Activated naive CD8-positive, alpha-beta T cell treated with anti-CD3 and anti-CD28 coated beads, Interleukin-2, amount 50 U/mL, for 24 hours (primary cell): Measurements from ENCODE around the gene MUC13.
A peak's percentile ranks its signal among the peaks of the same experiment; 100 is the strongest.

Experiments
- ATAC-seq: fragments of 150-1000 bp; cut with Tn5 transposase; one replicate; pipeline ENCODE4 v1.10.0; 2021
- DNase-seq: peaks from one replicate; pipeline ENCODE4 v3.0.0; 2021
- H3K27ac Mint-ChIP-seq: one replicate; pipeline ENCODE4 v1.8.0; 2021; ENCODE audit warnings: mild to moderate bottlenecking, mixed read lengths
- H3K27me3 Mint-ChIP-seq: one replicate; pipeline ENCODE4 v1.8.0; 2021; ENCODE audit warnings: mixed read lengths
- H3K36me3 Mint-ChIP-seq: one replicate; pipeline ENCODE4 v1.8.0; 2021; ENCODE audit warnings: low read depth, mixed read lengths
- H3K4me1 Mint-ChIP-seq: one replicate; pipeline ENCODE4 v1.8.0; 2021; ENCODE audit warnings: mixed read lengths
- H3K4me3 Mint-ChIP-seq: one replicate; pipeline ENCODE4 v1.8.0; 2021; ENCODE audit warnings: mild to moderate bottlenecking, moderate library complexity, mixed read lengths
- H3K9me3 Mint-ChIP-seq: one replicate; pipeline ENCODE4 v1.8.0; 2021; ENCODE audit warnings: mixed read lengths

Gene MUC13

GRCh38 chr3:124882816-124883747 is 51.5 kb downstream of the MUC13 start:
- Mint-ChIP-seq H3K27ac (no peak overlapping the region), H3K4me1 (peaks cover 18% of the 10 kb centered on the region), H3K9me3 (no peaks in the 10 kb centered on the region), H3K36me3 (no peaks in the 10 kb centered on the region), H3K27me3 (peaks cover 43% of the 10 kb centered on the region), H3K4me3 (no peak overlapping the region)
- DNase-seq, result no peak
- no peak for ATAC-seq

- Mint-ChIP-seq H3K27ac (no peak overlapping the region), H3K27me3 (peaks cover 36% of the 10 kb centered on the region), H3K36me3 (no peaks in the 10 kb centered on the region), H3K4me1 (peaks cover 17% of the 10 kb centered on the region), H3K9me3 (no peaks in the 10 kb centered on the region), H3K4me3 (no peak overlapping the region)
- ATAC-seq (no peak), DNase-seq (no peak)
These were observed 52.4 kb downstream of the MUC13 start for GRCh38 chr3:124881976-124882697.

GRCh38 chr3:124879337-124879680 is 55.2 kb downstream of the MUC13 start:
- Mint-ChIP-seq H3K27ac (peak overlapping the region; percentile 40), H3K9me3 (no peaks in the 10 kb centered on the region), H3K36me3 (no peaks in the 10 kb centered on the region), H3K4me1 (peaks cover 12% of the 10 kb centered on the region), H3K27me3 (peaks cover 21% of the 10 kb centered on the region), H3K4me3 (no peak overlapping the region)
- DNase-seq (no peak), ATAC-seq (no peak)

- Mint-ChIP-seq H3K4me3 (no peak overlapping the region), H3K9me3 (no peaks in the 10 kb centered on the region), H3K36me3 (no peaks in the 10 kb centered on the region), H3K4me1 (peaks cover 12% of the 10 kb centered on the region), H3K27ac (peak overlapping the region; percentile 40), H3K27me3 (peaks cover 19% of the 10 kb centered on the region)
- DNase-seq (no peak), ATAC-seq (peak; percentile 63)
These were observed 55.8 kb downstream of the MUC13 start for GRCh38 chr3:124878561-124879336.

- no peak overlapping the region for H3K27ac Mint-ChIP-seq
- peaks cover 12% of the 10 kb centered on the region for H3K4me1 Mint-ChIP-seq
- H3K9me3 Mint-ChIP-seq, result no peaks in the 10 kb centered on the region
- H3K27me3 Mint-ChIP-seq, result peaks cover 21% of the 10 kb centered on the region
- ATAC-seq (no peak), DNase-seq (no peak)
- H3K4me3 Mint-ChIP-seq, result no peak overlapping the region
- no peaks in the 10 kb centered on the region for H3K36me3 Mint-ChIP-seq
These were observed 56.9 kb downstream of the MUC13 start for GRCh38 chr3:124877674-124878073.

- Mint-ChIP-seq H3K36me3 (no peaks in the 10 kb centered on the region), H3K27me3 (peaks cover 16% of the 10 kb centered on the region), H3K4me3 (no peak overlapping the region), H3K9me3 (no peaks in the 10 kb centered on the region), H3K4me1 (peaks cover 12% of the 10 kb centered on the region), H3K27ac (no peak overlapping the region)
- ATAC-seq (no peak), DNase-seq (no peak)
These were observed 58.1 kb downstream of the MUC13 start for GRCh38 chr3:124876401-124876878.

- H3K4me1 Mint-ChIP-seq, result peaks cover under 1% of the 10 kb centered on the region
- DNase-seq, result no peak
- no peak overlapping the region for H3K4me3 Mint-ChIP-seq
- no peak overlapping the region for H3K27ac Mint-ChIP-seq
- no peaks in the 10 kb centered on the region for H3K36me3 Mint-ChIP-seq
- ATAC-seq, result no peak
- H3K27me3 Mint-ChIP-seq, result peaks cover 21% of the 10 kb centered on the region
- no peaks in the 10 kb centered on the region for H3K9me3 Mint-ChIP-seq
These were observed 61.3 kb downstream of the MUC13 start for GRCh38 chr3:124873226-124873625.

- H3K9me3 Mint-ChIP-seq, result no peaks in the 10 kb centered on the region
- ATAC-seq, result no peak
These were observed 67.0 kb downstream of the MUC13 start for GRCh38 chr3:124867511-124867910.

GRCh38 chr3:124862006-124862405 is 72.5 kb downstream of the MUC13 start:
- no peaks in the 10 kb centered on the region for H3K36me3 Mint-ChIP-seq
- H3K27me3 Mint-ChIP-seq, result peaks cover 7% of the 10 kb centered on the region
- no peaks in the 10 kb centered on the region for H3K4me1 Mint-ChIP-seq
- no peak overlapping the region for H3K27ac Mint-ChIP-seq
- no peak overlapping the region for H3K4me3 Mint-ChIP-seq
- ATAC-seq (no peak), DNase-seq (no peak)
- no peaks in the 10 kb centered on the region for H3K9me3 Mint-ChIP-seq

More at GRCh38 chr3:124867511-124867910, 67.0 kb downstream of the MUC13 start:
- Mint-ChIP-seq H3K36me3 (no peaks in the 10 kb centered on the region), H3K4me1 (no peaks in the 10 kb centered on the region), H3K4me3 (no peak overlapping the region), H3K27ac (no peak overlapping the region), H3K27me3 (peaks cover 14% of the 10 kb centered on the region)
- no peak for DNase-seq

GRCh38 chr3:124861041-124861440 is 73.5 kb downstream of the MUC13 start:
- no peaks in the 10 kb centered on the region for H3K36me3 Mint-ChIP-seq
- ATAC-seq, result no peak
- no peak overlapping the region for H3K27ac Mint-ChIP-seq
- H3K27me3 Mint-ChIP-seq, result peaks cover 5% of the 10 kb centered on the region
- H3K4me3 Mint-ChIP-seq, result no peak overlapping the region
- no peak for DNase-seq
- H3K4me1 Mint-ChIP-seq, result no peaks in the 10 kb centered on the region
- no peaks in the 10 kb centered on the region for H3K9me3 Mint-ChIP-seq

- peaks cover 7% of the 10 kb centered on the region for H3K27me3 Mint-ChIP-seq
- ATAC-seq (no peak), DNase-seq (no peak)
- H3K36me3 Mint-ChIP-seq, result no peaks in the 10 kb centered on the region
- no peaks in the 10 kb centered on the region for H3K9me3 Mint-ChIP-seq
- no peaks in the 10 kb centered on the region for H3K4me1 Mint-ChIP-seq
- H3K4me3 Mint-ChIP-seq, result no peak overlapping the region
- no peak overlapping the region for H3K27ac Mint-ChIP-seq
These were observed 74.0 kb downstream of the MUC13 start for GRCh38 chr3:124860599-124860998.

GRCh38 chr3:124859025-124859424 is 75.5 kb downstream of the MUC13 start:
- no peak for ATAC-seq
- H3K27ac Mint-ChIP-seq, result no peak overlapping the region

GRCh38 chr3:124858275-124858674 is 76.3 kb downstream of the MUC13 start:
- Mint-ChIP-seq H3K9me3 (no peaks in the 10 kb centered on the region), H3K4me3 (no peak overlapping the region), H3K27me3 (peaks cover 7% of the 10 kb centered on the region), H3K27ac (no peak overlapping the region), H3K4me1 (no peaks in the 10 kb centered on the region), H3K36me3 (no peaks in the 10 kb centered on the region)
- ATAC-seq (no peak), DNase-seq (no peak)

More at GRCh38 chr3:124859025-124859424, 75.5 kb downstream of the MUC13 start:
- Mint-ChIP-seq H3K4me3 (no peak overlapping the region), H3K36me3 (no peaks in the 10 kb centered on the region), H3K4me1 (no peaks in the 10 kb centered on the region), H3K27me3 (peaks cover 7% of the 10 kb centered on the region), H3K9me3 (no peaks in the 10 kb centered on the region)
- no peak for DNase-seq

GRCh38 chr3:124856677-124857076 is 77.9 kb downstream of the MUC13 start:
- no peak overlapping the region for H3K27ac Mint-ChIP-seq
- no peak overlapping the region for H3K4me3 Mint-ChIP-seq
- H3K4me1 Mint-ChIP-seq, result no peaks in the 10 kb centered on the region
- H3K36me3 Mint-ChIP-seq, result no peaks in the 10 kb centered on the region
- H3K9me3 Mint-ChIP-seq, result no peaks in the 10 kb centered on the region
- ATAC-seq (no peak), DNase-seq (no peak)
- peaks cover 7% of the 10 kb centered on the region for H3K27me3 Mint-ChIP-seq
